HG03108 (cell line): ENCODE measurements around the gene AREL1.

Source experiments
- ATAC-seq: cut with Tn5 transposase; IDR thresholded peaks from one replicate; pipeline ENCODE4 v1.9.1; 2021; ENCODE audit warnings: moderate library complexity; ENCODE audit not compliant: unreplicated experiment

AREL1 gene

GRCh38 chr14:74660863-74661262 lies 52.0 kb downstream of the AREL1 start:
- no peak for ATAC-seq

GRCh38 chr14:74660167-74660566 lies 52.7 kb downstream of the AREL1 start:
- no peak for ATAC-seq

DNA sequence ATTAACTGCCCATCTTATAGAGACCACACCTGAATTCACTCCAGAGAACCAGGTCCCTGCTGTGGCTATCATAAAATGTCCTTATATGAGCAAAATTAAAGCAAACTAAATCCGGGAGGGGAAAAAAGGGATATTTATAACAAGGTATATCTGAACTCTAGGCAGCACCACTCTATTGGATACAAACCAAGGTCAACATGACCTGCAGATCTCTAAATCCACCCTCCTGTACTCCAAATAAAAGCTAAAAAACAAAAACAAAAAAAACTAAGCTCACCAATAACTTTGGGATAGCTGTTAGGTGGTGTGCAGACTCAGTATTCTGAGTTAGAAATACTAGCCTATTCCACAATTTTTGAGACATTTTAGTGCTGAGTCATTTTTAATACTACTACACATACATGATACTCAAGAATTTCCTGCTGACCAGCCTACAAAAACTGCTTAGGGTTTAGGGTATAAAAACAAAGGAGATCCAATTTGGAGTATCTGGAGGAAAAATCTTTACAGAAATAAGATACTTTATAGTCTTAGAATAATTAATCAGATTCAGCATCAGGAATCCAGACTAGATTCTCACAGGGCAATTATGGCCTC lies 54.2 kb downstream of the AREL1 start:
- ATAC-seq = no peak

GRCh38 chr14:74656964-74657363 lies 55.9 kb downstream of the AREL1 start:
- ATAC-seq = no peak

GRCh38 chr14:74655599-74656395 lies 57.1 kb downstream of the AREL1 start:
- no peak for ATAC-seq

DNA sequence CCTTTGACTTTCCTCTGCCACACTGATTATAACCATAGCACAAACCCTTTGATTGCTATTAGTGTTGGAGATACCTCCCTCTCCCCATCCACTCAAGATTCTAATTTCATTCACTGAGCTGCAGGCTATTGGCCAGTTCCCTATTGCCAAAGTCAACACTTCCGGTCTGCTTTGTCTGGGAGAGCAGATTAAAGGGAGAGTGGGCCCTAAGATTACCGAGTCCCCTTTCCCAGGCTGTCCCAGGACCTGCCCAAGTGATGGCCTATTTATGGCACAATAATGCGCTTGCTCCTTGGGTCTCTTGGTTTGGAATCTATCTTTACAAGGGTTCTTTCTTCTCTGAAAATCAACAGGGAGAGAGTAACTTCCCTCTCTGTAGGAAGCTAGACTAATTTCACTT lies 57.9 kb downstream of the AREL1 start:
- ATAC-seq = no peak

- ATAC-seq = no peak
Observed at GRCh38 chr14:74653386-74654138, 59.3 kb downstream of the AREL1 start.

GRCh38 chr14:74652541-74652940 lies 60.3 kb downstream of the AREL1 start:
- no peak for ATAC-seq

GRCh38 chr14:74650927-74651686 lies 61.8 kb downstream of the AREL1 start:
- ATAC-seq = no peak

DNA sequence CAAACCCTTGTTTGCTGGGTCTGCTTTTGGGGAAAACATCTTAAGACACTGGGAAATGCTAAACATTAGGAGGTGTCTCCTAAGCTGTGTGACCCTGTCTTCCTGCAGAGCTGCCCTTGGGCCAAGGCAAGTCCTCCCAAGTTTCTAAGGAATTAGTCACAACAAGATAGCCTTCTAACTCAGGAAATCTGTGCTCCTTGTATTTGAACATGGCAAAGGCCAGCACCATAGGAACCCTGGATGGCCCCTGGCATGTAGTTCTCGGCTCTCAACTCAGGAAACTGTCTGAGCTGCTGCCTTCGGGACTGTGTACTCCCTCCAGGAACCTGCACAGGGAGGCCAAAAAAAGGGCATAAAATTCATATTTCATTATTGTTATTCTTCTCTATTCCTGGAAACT lies 63.2 kb downstream of the AREL1 start:
- no peak for ATAC-seq

DNA sequence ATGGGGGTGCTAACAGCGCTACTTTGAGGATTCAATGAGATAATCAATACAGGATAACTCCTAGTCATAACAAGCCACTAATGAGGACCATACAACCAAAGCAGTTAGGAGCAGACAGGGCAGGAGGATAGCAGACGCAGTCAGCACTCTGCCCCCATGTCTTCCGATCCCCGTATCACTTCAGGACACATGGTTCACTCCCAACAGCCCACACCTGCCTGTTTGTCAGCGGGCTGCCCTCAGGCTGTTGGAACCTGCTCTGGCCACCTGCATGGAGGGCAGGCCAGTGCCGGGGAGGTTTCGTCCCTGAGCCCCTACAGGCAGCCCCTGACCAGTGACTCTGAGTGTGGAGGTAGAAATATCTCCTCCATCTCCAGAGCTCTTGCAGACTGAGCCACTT lies 63.7 kb downstream of the AREL1 start:
- no peak for ATAC-seq

- no peak for ATAC-seq
Observed at GRCh38 chr14:74648601-74649000, 64.3 kb downstream of the AREL1 start.

DNA sequence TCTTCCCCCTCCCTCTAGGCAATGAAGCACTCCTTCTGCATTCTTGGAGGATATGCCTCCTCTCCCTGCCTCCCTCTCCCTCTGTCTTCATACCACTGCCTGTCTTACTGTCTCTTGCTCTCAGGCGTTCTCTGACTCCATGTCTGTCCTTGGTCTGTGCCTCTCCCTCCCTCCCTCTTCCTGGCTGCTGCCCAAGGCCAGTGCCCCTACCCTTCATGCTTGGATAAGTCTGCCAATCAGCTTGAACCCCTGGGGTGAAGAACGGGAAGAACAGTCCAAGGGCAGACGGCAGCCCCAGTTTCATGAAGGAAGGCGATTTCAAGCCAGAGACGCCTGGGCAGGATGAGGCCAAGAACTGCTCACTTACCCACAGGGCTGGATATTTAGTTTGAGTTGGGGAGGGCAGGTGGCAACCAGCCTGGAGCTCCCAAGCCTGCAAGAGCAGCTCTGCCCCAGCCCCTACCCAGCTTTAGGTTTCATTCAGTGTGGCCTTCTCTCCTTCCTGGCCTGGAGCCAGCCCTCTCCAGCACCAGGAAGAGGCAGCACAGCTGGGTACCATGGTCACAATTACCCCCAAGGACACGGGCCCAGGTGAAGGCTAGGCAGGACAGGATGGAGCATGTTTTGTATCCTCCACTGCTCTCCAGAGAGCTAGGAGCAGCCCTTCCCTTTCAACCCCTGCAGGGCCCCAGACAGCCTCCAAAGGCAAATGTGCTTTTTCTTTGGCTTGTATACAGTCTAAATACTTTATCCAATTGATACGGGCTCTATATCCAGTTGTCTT lies 65.0 kb downstream of the AREL1 start:
- ATAC-seq = no peak

GRCh38 chr14:74647061-74647677 lies 65.7 kb downstream of the AREL1 start:
- ATAC-seq = no peak

DNA sequence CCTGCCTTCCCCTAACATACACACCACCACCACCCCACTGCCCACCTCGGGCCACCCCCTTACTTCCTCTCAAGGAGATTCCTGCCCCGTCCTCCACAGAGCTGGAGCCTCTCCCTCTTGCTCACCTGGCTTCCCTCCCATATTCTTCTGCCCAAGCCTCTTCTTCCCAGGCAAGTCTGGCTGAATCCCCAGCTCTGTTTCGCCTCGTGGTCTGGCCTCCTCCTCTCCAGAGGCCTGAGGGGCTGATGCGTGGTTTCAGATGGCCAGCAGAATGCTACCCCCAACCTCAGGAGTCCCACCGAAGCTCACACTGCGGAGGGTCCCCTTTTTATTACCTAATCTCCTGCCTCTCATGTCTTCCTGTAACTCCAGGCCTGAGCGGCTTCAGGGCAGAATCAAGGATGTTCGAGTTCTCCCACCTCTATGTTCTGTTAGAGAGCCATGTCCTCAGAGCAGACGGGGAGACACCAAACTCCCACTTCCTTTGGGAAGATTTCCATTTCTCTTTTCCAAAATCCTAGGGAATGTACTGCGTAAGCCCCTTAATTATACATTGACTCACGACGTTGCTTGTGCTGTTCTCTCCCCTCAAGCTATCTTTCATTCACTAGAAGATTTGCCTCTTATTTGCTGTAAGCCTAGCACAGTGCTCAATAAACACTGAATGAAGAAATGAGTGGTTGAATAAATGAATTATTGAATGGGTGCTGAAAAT lies 67.0 kb downstream of the AREL1 start:
- ATAC-seq = no peak

DNA sequence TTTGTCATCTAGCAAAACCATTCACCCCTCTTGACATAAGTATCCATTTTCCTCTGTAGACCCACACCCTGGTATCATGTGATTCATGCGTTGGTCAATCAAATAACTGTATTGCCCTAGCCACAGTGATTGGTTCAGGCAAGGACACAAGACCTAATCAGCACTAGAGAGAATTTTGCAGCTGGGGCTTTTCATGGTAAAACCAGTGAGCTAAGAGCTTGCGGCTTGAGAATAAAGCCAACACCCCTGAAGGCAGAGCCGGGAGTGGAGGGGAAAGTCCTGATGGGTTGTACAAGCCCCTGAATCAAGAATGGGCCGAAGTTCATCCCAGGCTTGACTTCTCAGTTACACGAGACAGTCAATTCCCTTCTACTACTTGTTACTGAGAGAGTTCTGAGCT lies 67.6 kb downstream of the AREL1 start:
- ATAC-seq = no peak

- no peak for ATAC-seq
Observed at GRCh38 chr14:74641601-74642391, 71.1 kb downstream of the AREL1 start.

- ATAC-seq = no peak
Observed at GRCh38 chr14:74638966-74639365, 73.9 kb downstream of the AREL1 start.

DNA sequence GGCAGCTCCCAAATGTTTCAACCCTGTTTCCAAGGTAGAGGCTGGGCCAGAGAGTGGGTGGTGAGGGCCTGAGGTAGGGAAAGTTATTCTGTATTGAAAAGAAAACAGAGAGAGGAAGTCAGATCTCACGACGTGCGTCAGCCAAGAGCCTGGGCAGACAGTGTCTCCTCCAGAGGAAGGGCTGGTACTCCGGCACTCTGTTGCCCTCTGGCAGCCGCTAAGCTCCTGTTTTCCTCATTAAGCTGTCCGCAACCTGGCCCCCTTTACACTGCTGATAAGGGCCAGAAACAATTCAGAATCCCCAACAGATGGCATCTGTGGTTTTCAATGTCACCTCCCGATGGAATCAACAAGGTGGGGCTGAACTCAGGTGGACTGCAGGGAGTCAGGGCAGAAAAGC lies 74.8 kb downstream of the AREL1 start:
- no peak for ATAC-seq
